GM12873 (cell line): ENCODE results near the gene FERMT3.

Experiments used
- CTCF ChIP-seq: IDR thresholded peaks from 2 replicates; pipeline ENCODE4 v1.5.1; 2012; ENCODE audit warnings: low read depth, mild to moderate bottlenecking, moderate library complexity, low read length, control low read depth; ENCODE audit not compliant: insufficient read depth; ENCODE audit errors: missing control alignments

FERMT3 gene

GRCh38 chr11:64216879-64217278 lies 10.4 kb downstream of the FERMT3 start:
- TF ChIP-seq CTCF: no peak

DNA sequence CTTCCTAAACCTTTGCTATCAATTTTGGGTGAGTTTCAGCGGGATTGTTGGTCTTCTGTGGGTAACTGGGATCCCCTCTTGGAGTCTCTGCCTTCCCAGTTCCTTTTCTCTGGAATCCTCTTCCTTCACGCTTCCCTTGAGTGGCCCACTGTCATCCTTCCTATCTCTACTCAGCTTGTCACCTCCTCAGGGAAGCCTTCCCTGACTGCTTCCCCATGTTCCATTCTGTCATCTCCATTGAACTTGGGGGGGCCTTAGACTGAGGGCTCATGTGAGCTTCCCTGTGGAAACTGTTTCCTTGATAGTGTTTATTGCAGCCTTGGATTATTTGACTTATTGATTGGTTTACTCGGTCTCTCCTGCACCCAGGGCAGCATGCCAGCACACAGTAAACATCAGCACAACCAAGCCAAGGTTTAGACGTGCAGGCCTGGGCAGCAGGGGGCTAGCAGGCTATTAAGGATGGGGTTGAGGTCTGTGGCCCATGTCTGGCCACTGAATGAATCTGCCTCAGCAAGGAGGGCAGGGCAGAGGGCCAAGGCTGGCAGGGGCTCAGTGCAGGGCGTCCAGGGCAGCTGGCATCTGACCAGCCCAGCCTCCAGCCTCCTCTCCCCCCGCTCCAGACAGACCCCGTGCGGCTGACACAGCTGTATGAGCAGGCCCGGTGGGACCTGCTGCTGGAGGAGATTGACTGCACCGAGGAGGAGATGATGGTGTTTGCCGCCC lies 12.3 kb downstream of the FERMT3 start:
- TF ChIP-seq CTCF: no peak

GRCh38 chr11:64219354-64219684 lies 12.8 kb downstream of the FERMT3 start:
- TF ChIP-seq CTCF: no peak

GRCh38 chr11:64219755-64220154 lies 13.2 kb downstream of the FERMT3 start:
- no peak for TF ChIP-seq CTCF

DNA sequence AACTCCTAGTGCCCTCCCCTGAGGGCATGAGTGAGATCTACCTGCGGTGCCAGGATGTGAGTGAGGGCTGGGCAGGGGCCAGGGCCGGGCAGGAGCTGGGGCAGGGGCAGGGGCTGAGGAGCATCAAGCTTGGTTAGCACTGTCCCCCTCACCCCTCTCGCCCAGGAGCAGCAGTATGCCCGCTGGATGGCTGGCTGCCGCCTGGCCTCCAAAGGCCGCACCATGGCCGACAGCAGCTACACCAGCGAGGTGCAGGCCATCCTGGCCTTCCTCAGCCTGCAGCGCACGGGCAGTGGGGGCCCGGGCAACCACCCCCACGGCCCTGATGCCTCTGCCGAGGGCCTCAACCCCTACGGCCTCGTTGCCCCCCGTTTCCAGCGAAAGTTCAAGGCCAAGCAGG lies 13.8 kb downstream of the FERMT3 start:
- TF ChIP-seq CTCF: no peak

DNA sequence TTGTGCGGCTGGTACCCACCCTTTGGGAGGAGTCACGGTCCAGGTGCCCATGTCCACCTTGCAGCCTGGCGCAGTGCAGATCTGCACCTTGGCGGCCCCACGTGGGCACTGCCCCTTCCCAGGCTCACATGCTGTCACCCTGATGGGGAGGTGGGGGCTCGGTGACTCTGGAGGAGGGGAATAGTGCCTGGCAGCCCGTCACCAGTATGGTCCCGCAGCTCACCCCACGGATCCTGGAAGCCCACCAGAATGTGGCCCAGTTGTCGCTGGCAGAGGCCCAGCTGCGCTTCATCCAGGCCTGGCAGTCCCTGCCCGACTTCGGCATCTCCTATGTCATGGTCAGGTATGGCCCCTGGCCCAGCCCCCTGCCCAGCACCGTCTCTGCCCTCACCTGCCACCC lies 14.3 kb downstream of the FERMT3 start:
- TF ChIP-seq CTCF: no peak

- TF ChIP-seq CTCF: no peak
Observed at GRCh38 chr11:64222651-64223000, 16.1 kb downstream of the FERMT3 start.
